Measurements from ENCODE around the gene VTN. TPM values are rescaled to one million over a fixed set of nuclear protein-coding genes. Genes with fewer than 3 reads are reported as not detected.
A peak's percentile ranks its signal among the peaks of the same experiment; 100 is the strongest.

Gene VTN
- total and polyA plus RNA-seq, 8 donors: 0.72 to 2.9 (median 1.1) TPM; not detected in 3

- intact Hi-C loops (cut with DNase I; ENCODE audit: low total_unique reads): no loop called here
- peak; percentile 64 to 72 for DNase-seq
- no peaks in the 10 kb centered on the region for H3K9me3 ChIP-seq
- H3K36me3 ChIP-seq: peaks cover 83 to 100% (median 99%) of the 10 kb centered on the region in 4 donors
- TF ChIP-seq EP300 (IDR thresholded peaks at IDR 0.05): no peak
- peak in 2 of 7 experiments; percentile 11 to 66 for TF ChIP-seq CTCF (IDR thresholded peaks at IDR 0.05)
- TF ChIP-seq POLR2A (IDR thresholded peaks at IDR 0.05): no peak
- TF ChIP-seq POLR2AphosphoS5 (IDR thresholded peaks at IDR 0.05): peak in 1 of 3 donors; percentile 33
- no peak overlapping the region for H3K4me3 ChIP-seq
- peaks cover 38 to 43% (median 41%) of the 10 kb centered on the region in 4 donors for H3K4me1 ChIP-seq
- no peaks in the 10 kb centered on the region for H3K27me3 ChIP-seq
- H3K27ac ChIP-seq: peak overlapping the region; percentile 67 to 83 (median 78)
- WGBS, 5 donors: 33 to 48% (median 36%) methylated on average over 7 of the region's 7 CpGs
These were observed 23.3 kb downstream of the VTN start for GRCh38 chr17:28346746-28347246.

- Histone ChIP-seq H3K4me3 (no peak overlapping the region), H3K4me1 (peaks cover 38 to 43% (median 41%) of the 10 kb centered on the region in 4 donors), H3K9me3 (no peaks in the 10 kb centered on the region), H3K27ac (peak overlapping the region; percentile 20 to 83 (median 74)), H3K36me3 (peaks cover 83 to 100% (median 99%) of the 10 kb centered on the region in 4 donors), H3K27me3 (no peaks in the 10 kb centered on the region)
- intact Hi-C loops (cut with DNase I; ENCODE audit: low total_unique reads): no loop called here
- no peak for DNase-seq
- 37 to 69% (median 49%) methylated on average over 2 of the region's 2 CpGs for WGBS, 5 donors
- no peak for TF ChIP-seq POLR2AphosphoS5 (IDR thresholded peaks at IDR 0.05)
- no peak for TF ChIP-seq CTCF (IDR thresholded peaks at IDR 0.05)
- TF ChIP-seq POLR2A (IDR thresholded peaks at IDR 0.05): no peak
- TF ChIP-seq EP300 (IDR thresholded peaks at IDR 0.05): no peak
These were observed 23.9 kb downstream of the VTN start for GRCh38 chr17:28346199-28346580.

- TF ChIP-seq EP300 (IDR thresholded peaks at IDR 0.05): no peak
- no peaks in the 10 kb centered on the region for H3K27me3 ChIP-seq
- WGBS, 5 donors: 33 to 64% (median 43%) methylated on average over 13 of the region's 13 CpGs
- intact Hi-C loops (cut with DNase I; ENCODE audit: low total_unique reads): no loop called here
- no peak overlapping the region for H3K4me3 ChIP-seq
- peaks cover 38 to 43% (median 41%) of the 10 kb centered on the region in 4 donors for H3K4me1 ChIP-seq
- H3K36me3 ChIP-seq: peaks cover 83 to 100% (median 99%) of the 10 kb centered on the region in 4 donors
- H3K9me3 ChIP-seq: no peaks in the 10 kb centered on the region
- DNase-seq: peak in 1 of 2 donors; percentile 47
- H3K27ac ChIP-seq: peak overlapping the region; percentile 20 to 83 (median 74)
These were observed 24.5 kb downstream of the VTN start for GRCh38 chr17:28345419-28346198.

GRCh38 chr17:28344435-28344901 is 25.6 kb downstream of the VTN start:
- no peak for TF ChIP-seq POLR2AphosphoS5 (IDR thresholded peaks at IDR 0.05)
- no peak for TF ChIP-seq POLR2A (IDR thresholded peaks at IDR 0.05)
- TF ChIP-seq EP300 (IDR thresholded peaks at IDR 0.05): no peak
- TF ChIP-seq CTCF (IDR thresholded peaks at IDR 0.05): no peak

More at GRCh38 chr17:28344435-28344901, 25.6 kb downstream of the VTN start:
- Histone ChIP-seq H3K4me1 (peaks cover 38 to 50% (median 41%) of the 10 kb centered on the region in 4 donors), H3K27ac (peak overlapping the region in 4 of 5 donors; percentile 67 to 83 (median 76)), H3K27me3 (no peaks in the 10 kb centered on the region), H3K4me3 (no peak overlapping the region), H3K9me3 (no peaks in the 10 kb centered on the region), H3K36me3 (peaks cover 81 to 100% (median 99%) of the 10 kb centered on the region in 4 donors)
- DNase-seq: no peak
- 88 to 94% (median 92%) methylated on average over 18 to 19 of the region's 19 CpGs for WGBS, 5 donors
- intact Hi-C loops (cut with DNase I; ENCODE audit: low total_unique reads): no loop called here

All from stomach (tissue), 9 donors.